GM08714 (cell line): ENCODE measurements around the gene ANXA8L1.
"Not testable (repeated sequence)": the region's sequence is repeated elsewhere in the genome, so short reads cannot be mapped to it uniquely, and the experiment has no call there.

Source experiments
- H3K4me3 ChIP-seq: fragments of 200-500 bp; sonication (Bioruptor generic); 2 replicates; pipeline ENCODE4 v1.5.1; 2014; ENCODE audit warnings: mild to moderate bottlenecking, low read length, inconsistent platforms
- ZNF274 ChIP-seq: IDR thresholded peaks from 2 replicates; pipeline ENCODE4 v1.6.1; 2012; ENCODE audit warnings: mild to moderate bottlenecking, low read depth, low read length

Gene ANXA8L1, protein sequence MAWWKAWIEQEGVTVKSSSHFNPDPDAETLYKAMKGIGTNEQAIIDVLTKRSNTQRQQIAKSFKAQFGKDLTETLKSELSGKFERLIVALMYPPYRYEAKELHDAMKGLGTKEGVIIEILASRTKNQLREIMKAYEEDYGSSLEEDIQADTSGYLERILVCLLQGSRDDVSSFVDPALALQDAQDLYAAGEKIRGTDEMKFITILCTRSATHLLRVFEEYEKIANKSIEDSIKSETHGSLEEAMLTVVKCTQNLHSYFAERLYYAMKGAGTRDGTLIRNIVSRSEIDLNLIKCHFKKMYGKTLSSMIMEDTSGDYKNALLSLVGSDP

DNA sequence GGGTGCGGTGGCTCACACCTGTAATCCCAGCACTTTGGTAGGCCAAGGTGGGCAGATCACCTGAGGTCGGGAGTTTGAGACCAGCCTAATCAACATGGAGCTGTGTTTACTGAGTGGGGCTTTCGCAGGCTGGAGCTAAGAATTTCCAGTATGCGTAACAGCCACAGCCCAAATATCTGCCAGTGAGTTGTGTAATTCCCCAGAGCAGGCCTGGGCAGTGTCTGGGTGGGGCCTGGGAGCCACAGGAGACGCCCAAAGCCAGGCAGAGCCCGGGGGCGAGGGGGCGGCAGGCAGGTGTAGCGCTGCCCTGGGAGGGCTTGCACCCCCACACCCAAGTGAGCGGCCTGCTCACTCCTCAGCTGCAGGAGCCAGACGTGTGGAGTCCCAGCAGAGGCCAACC, at the start of gene ANXA8L1:
Gene ANXA8L1, plus strand, starts transcription at position 371 of the 400 bp plus-strand sequence. CDS start 76 bp downstream, outside the sequence.
- H3K4me3 ChIP-seq, result not testable (repeated sequence)

DNA sequence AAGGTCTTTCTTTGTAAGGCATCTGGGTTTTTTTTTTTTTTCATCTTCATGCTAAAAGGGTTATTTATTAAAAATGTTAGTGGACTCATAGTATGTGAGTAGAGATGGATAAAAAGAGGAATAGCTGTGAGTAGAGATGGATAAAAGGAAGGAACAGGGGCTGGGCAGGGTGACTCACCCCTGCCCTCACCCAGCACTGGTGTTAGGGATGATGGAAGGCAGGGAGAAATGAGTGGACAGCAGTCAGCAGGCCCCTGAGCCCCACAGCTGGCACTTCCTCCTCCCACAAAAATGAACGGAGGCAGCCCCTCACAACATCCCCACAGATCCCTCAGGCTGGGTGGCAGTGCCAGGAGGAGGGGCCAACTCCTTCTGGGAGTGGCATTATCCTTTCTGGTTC, 49.5 kb upstream of the ANXA8L1 start:
- H3K4me3 ChIP-seq, result no peak overlapping the region
- no peak for TF ChIP-seq ZNF274

DNA sequence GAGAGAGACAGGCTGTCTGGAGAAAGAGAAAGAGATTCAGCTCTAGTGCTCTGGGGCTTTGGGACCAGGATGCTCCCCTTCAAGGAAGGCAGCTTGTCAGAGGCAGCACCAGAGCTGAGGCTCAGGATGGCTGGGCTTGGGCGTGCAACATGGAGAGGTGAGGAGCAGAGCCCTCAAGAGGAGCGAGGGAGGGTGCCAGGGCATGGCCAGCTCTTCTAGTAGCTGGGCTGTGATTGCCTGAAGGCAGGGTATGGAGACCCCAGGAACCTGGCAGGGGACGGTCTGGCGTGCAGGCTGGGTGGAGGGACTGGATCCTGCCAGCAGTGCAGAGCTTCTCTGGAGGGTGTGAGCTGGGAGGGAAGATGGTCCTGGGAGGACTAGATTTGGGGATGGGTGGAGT, 48.6 kb upstream of the ANXA8L1 start:
- no peak for TF ChIP-seq ZNF274
- H3K4me3 ChIP-seq, result no peak overlapping the region

DNA sequence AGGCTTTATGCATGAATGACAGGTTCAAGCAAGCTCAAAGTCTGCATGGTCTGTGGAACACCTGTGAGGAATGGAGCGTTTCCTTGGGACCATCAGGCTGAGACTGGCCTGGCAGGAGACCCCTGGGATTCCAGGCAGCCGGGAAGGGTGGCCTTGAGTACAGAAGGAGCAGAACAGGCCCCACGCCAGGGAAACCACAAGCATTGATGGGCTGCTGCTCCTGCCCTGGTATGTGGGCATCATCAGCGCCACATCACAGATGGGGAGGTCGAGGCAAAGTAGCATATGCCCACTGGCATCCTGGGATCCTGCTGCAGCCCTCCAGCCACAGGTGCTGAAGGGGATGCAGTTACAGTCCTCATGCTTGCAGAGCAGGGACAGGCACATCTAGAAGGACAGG, 47.9 kb upstream of the ANXA8L1 start:
- no peak for TF ChIP-seq ZNF274
- H3K4me3 ChIP-seq, result no peak overlapping the region

DNA sequence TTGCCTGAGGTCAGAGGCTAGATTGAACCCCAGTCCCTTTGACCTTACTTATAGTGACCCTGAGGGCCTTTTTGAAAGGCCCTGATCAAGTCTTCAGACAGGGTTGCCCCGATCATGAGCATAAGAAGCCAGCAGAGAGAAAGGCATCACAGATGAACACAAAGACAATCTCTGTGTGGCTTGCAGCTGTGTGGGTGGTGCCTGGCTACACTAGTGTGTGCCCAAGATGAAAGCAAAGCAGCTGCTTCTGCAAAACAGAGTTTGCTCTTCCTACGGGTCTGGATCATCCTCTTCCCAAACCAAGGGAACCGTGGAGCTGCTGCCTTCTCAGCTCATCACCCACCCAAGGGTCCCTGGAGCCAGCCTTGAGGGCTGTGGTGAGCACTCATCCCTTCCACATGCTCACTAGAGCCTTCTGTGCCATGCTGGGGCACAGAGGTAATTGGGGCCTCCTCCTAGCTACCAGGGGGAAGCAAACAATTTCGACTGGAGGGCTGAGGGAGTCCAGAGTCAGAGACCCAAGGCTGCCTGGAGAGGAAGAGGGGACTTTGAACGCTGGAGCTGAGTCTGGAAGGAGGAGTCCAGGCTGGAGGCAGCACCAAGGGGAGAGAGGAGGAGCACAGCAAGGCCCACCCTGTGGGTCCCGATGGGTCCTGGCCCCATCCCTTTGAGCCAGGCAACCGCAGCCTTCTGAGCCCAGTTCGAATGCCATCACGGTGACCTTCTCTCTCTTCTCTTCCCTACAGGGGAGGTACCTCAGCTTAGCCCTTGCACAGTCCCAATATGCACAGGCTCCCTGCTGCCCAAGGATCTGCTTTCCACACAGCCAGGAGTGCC, 46.5 kb upstream of the ANXA8L1 start:
- no peak overlapping the region for H3K4me3 ChIP-seq
- no peak for TF ChIP-seq ZNF274

DNA sequence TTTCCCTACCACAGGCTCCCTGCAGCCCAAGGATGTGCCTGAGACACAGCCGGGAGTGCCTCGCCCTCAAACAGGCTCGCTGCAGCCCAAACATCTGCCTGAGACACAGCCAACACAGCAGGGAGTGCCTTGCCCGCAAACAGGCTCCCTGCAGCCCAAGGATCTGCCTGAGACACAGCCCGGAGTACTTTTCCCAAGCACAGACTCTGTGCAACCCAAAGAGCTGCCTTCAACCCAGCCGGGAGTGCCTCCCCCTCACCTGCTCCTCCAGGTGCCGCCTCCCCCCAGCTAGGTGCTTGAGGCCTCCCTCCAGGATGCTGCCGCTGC, 45.9 kb upstream of the ANXA8L1 start:
- H3K4me3 ChIP-seq, result no peak overlapping the region
- no peak for TF ChIP-seq ZNF274

DNA sequence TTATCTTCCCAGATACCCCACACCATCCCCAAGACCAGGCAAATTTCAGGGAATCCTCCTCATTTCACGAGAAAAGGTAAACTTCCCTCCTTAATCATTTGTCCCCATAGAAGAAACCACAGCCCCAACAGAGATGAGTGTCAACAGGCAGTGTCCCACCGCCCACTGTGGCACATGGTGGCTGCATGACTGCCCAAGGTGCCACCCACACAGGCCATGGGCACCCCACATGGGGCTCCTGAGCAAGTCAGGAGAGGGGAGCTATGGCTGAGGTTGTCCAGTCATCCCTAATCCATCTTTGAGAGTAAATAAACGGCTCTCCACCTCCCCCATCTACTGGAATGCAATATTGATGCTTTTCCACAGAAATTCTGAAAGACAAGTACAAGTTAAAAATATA, 44.7 kb upstream of the ANXA8L1 start:
- no peak for TF ChIP-seq ZNF274
- no peak overlapping the region for H3K4me3 ChIP-seq

DNA sequence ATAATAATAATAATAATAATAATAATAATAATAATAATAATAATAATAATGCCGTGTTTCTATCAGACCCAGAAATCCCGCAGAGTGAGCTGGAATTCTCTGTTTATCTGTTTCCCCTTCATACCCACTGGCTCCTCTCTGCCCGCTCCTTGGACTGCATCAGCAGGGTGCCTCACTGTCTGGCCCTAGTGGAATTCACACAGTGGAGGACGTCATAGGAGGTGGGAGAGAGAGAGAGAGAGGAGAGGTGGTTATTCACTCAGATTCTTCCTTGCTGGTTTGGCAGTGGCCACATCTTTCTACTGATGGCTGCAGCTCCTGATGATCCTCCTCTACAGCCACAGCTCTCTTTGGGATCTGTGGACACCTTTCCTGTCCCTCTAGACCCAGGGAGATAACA, 10.1 kb upstream of the ANXA8L1 start:
- not testable (repeated sequence) for H3K4me3 ChIP-seq

DNA sequence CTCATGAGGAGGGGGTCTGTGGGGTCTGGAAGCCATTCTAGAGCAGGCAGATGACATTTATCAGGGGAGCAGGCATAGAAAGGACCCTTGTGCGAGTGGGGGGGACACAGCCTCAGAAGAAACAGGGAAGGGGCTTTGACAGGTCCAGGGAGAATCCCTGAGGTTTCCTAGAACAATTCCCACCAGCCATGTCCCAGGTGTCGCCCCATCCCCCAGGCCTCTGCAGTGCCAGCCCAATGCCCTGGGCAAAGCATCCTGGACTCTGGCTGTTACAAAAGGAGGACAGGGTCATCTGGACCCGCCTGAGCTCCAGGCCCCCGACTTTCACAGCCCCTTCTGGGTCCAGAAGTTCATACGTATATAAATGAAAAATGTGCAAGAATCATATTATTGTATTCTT, 8.4 kb upstream of the ANXA8L1 start:
- H3K4me3 ChIP-seq, result not testable (repeated sequence)

DNA sequence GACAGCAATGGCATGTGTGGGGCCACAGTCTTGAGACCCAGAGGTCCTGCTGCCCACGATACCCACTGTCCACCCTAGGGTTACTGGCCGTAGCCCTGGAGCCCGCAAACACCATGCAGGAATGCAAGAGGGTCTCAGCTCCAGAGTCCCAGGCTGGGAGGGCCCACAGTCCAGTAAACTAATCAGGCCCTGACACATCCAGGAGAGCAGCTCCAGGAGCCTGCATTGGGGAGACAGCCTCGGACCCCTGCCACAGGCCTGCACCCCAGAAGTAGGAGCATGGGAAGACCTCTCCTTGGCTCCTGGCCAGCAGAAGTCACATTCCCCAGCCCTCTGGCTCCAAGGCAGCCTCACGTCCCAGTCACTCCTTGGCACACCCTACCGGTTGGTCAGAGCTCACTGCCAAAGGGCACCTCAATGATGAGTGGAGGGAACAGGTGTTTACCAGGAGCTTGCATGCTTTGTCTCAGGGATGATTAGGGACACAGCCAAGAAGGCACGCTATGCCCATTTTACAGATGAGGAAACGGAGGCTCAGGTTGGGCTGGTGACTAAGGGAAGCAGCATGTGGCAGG, 7.8 kb upstream of the ANXA8L1 start:
- not testable (repeated sequence) for H3K4me3 ChIP-seq

DNA sequence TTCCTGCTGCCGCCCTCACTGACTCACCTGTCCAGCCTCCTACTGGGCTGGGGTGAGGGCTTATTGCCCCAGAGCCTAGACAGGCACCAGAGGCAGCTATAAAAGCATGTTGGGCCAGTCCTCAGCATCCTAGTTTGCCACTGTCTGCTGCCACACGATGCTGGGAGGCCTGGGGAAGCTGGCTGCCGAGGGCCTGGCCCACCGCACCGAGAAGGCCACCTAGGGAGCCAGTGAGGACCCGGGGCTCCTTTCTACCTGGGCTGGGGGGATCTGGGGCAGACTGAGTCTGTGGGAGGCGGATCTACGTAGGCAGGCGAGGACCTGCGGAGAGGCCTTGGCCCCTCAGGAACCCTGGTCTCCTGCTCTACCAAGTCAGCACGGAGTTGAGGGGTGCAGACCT, 6.6 kb upstream of the ANXA8L1 start:
- H3K4me3 ChIP-seq, result not testable (repeated sequence)

DNA sequence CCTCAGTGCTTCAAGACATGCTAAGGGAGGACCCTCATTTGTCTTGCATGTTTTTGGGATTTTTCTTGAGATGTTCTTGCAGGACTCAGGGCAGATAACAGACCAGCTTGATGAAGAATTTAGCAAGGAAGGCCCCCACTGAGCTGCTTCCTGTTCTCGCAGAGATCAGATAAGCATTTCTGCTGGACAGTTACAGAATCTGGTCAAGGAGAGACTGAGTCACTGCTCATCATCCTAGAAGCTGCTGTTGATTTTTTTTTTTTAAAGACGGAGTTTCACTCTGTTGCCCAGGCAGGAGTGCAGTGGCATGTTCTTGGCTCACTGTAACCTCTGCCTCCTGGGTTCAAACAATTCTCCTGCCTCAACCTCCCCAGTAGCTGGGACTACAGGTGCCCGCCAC, 1.2 kb upstream of the ANXA8L1 start:
- not testable (repeated sequence) for H3K4me3 ChIP-seq

DNA sequence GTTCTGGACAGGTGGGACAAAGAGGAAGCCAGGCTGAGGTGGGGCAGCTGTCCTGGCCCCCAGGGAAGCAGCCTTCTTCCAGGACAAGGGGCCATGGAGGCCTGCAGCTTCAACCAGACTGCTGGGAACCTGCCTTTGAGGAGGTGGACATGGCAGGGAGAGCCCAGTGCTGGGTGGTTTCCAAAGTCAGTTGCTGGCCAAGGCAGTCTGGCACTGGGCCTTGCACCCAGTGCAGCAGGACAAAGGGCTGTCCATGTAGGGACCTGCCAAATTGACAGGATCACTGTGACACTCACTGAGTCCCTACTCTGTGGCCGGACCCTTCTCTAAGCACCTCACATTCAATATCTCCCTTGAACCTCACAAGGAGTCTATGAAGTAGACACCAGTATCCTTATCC, 1.4 kb downstream of the ANXA8L1 start:
- H3K4me3 ChIP-seq, result not testable (repeated sequence)

DNA sequence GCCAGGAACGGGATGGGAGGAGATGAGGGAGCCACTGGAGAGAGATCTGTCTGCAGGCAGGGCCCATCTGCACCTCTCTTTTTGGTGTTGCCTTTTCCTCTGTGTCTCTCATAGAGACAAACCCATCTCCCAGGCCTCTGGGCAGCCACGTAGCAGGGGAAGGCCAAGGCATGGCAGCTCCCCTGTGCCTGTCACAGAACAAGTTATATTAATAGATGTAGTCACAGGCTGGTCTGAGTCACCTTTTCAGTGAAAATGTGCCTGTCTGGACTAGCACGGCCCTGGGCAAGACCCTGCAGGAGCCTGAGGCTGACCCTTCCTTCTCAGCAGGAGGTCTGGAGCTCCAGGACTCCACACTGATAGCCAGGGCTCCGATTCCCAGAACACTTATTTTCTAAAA, 2.1 kb downstream of the ANXA8L1 start:
- not testable (repeated sequence) for H3K4me3 ChIP-seq

DNA sequence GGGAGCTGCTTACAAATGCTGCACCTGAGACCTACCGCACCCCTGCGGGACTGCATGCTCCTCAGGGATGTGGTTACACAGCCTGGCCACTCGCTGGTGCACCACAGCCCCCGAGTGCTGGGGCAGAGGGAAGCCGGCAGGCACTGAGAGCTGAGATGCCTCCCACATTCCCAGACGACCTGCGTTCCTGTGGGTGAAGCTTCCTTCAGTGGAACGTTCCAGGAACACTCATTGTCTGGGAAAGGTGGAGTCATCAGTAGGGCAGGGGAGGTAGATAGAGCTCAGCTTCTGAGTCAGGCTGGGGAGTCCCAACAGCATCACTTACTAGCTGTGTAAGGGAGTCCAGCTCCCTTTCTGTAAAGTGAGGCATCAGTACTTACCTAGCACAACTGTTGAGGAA, 2.5 kb downstream of the ANXA8L1 start:
- not testable (repeated sequence) for H3K4me3 ChIP-seq

DNA sequence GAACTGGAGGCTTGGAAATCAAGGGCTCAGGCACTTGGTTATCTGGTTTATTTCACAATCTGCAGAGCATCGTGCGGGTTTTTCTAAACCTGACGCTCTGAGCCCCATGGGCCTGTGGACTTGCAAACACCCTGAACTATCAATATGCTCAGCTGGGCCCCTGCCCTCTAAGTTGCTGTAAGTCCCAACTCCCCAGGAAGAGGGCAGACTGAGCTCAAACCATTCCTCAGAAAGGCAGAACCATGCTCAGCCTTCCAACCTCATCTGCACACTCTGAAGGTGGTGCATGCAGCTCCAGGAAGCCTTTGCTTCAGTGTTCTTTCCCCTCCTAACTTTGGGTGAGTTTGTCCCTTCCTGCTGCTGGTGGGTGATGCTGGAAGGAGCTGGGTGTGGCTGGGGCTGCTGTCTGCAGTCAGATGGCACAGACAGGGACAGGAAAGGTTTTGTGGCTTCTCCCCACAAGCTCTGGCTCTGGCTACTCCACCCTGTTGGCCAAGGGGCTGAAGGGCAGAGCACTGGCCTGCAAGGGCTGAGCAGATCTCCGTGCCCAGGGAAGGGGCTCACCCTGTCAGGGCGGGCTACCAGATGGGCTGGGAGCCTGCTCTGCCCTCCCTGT, 3.8 kb downstream of the ANXA8L1 start:
- not testable (repeated sequence) for H3K4me3 ChIP-seq

DNA sequence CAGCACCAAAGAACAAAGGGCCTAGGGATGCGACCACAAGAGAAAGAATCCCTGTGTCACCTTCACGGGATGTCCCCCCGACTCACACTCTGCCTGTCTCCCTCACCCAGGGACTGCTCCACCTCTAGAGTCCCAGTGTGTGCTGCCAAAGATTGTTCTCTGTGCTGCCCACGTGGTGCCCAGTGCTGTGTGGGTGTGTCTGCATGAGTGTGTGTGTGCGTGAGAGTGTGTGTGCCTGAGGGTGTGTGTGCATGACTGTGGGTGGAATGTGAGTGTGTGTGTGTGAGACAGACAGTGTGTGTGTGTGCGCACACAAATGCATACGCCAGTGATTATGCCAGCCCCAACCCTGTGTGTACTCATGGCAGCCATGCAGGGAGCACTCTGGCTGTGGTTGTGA, 10.3 kb downstream of the ANXA8L1 start:
- H3K4me3 ChIP-seq, result not testable (repeated sequence)

DNA sequence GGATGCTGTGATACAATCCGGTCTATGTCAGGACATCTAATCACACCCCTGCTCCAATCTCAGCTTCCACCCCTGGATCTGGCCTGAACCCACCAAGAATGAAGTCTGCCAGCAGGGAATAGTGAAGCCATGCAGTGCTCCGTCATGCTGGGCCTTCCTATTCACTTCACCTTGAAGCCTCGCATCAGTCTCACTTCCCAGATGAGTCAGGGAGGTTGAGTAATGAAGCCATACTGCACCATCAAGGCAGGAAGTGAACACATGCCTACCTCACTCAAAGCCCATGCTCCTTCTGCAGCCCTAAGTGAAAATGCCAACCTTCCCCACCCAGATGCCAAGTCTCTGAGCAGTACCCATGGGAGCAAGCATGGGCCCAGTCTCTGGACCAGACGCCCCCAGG, 11.1 kb downstream of the ANXA8L1 start:
- not testable (repeated sequence) for H3K4me3 ChIP-seq

DNA sequence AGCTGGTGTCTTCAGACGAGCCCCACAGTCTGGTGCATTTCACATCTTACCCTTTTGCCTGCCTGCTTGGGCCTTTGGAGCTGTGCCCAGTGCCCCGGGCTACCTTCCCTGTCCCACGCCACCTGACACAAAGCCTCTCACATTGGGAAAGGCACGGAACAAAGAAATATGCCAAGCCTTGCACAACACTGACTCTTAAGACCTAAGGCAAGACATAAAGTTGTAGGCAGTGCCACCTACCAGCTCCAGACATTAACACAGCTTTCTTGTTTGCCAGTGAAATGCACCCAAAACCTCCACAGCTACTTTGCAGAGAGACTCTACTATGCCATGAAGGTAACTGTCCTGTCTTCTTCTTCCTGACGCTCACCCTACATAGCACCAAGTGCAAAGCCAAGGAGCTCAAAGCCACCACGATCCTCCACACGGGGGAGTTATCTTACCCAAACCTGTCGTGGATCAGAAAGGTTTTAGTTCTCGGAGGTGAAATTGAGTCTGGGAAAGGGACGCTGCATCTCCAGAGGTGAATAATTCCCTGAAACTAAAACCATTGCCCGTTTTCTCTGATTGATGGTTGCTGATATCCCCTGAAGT, 11.8 kb downstream of the ANXA8L1 start:
- not testable (repeated sequence) for H3K4me3 ChIP-seq

DNA sequence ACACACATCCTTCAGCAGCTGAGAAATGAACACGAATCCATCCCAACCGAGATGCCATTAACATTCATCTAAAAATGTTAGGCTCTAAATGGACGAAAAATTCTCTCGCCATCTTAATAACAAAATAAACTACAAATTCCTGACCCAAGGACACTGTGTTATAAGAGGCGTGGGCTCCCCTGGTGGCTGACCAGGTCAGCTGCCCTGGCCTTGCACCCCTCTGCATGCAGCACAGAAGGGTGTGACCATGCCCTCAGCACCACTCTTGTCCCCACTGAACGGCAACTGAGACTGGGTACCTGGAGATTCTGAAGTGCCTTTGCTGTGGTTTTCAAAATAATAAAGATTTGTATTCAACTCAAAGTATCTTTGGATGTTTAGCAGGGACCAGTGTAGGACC, 15.8 kb downstream of the ANXA8L1 start:
- H3K4me3 ChIP-seq, result not testable (repeated sequence)
